Fibroblast of skin of scalp (primary cell): ENCODE measurements around the gene RHOH. TPM values are rescaled to one million over a fixed set of nuclear protein-coding genes. Genes with fewer than 3 reads are reported as not detected.
"Not testable (repeated sequence)": the region's sequence is repeated elsewhere in the genome, so short reads cannot be mapped to it uniquely, and the experiment has no call there.

Experiments used
- DNase-seq: peaks from one replicate; pipeline ENCODE4 v3.0.0-alpha.2; 2013
- polyA plus RNA-seq, 2 experiments: library from polyadenylated mRNA; unstranded; fragments of 120-200 nt; gene quantifications; one replicate each; pipeline ENCODE4 v1.2.1, GENCODE V29; 2013; ENCODE audit not compliant: insufficient read length in 2 of 2

RHOH gene, protein sequence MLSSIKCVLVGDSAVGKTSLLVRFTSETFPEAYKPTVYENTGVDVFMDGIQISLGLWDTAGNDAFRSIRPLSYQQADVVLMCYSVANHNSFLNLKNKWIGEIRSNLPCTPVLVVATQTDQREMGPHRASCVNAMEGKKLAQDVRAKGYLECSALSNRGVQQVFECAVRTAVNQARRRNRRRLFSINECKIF
- polyA plus RNA-seq (2013, experiment 1 of 2; ENCODE audit: insufficient read length) = not detected
- not detected for polyA plus RNA-seq (2013, experiment 2 of 2; ENCODE audit: insufficient read length)

DNA sequence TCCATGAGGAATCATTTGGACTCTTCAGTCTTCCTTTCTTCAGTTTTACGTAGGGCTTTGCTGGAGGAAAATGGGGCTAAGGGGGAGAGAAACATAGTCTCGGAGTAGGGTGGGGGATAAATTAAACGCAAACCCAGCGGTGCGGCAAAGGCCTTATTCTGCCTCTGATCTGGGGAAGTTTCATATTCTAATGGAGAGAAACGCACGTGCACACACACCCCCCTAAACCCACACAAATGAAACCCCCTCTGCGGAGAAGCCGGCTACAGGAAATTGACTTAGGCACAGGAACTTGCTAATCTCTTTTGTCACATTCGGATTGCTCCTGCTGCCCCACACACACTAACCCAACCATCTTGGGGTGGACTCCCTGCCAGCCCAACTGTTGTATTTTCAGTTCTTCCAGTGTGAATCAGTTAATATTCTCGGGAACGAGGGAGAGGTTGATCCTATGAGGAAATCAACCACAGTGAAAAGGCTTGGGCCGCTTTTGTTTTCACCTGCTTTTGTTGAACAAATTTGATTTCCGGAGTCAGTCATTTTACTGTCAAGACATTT, at the start of gene RHOH:
TSS of gene RHOH (plus strand) at position 308 of the 558 bp plus-strand sequence. CDS start 46,356 bp downstream, outside the sequence.
- DNase-seq = no peak

GRCh38 chr4:40147490-40147889, 49.3 kb upstream of the RHOH start:
- not testable (repeated sequence) for DNase-seq

- DNase-seq = peak; percentile 69
These were observed 46.9 kb upstream of the RHOH start for GRCh38 chr4:40149960-40150385.

- DNase-seq = no peak
These were observed 45.9 kb upstream of the RHOH start for GRCh38 chr4:40150932-40151331.

- DNase-seq = no peak
These were observed 44.2 kb upstream of the RHOH start for GRCh38 chr4:40152637-40153036.

DNA sequence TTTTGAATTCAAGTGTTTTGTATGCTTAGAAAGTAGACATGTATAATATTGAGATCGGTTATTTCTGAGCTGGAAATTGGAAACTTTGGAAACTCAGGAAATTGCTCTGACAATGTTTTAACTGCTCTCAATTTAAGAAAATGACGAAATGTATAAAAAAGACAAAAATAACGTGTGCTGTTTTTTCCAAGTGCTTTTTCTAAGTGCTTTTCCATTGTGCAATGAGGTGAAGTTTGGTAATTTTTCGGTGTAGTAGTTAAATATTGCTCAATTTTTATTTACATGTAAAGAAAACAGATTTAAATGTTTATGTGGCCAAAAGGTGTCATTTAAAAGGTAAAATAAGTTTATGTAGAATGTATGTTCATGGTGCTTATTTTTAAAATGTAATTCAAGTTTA, 39.4 kb upstream of the RHOH start:
- DNase-seq = no peak

GRCh38 chr4:40160258-40160657, 36.6 kb upstream of the RHOH start:
- no peak for DNase-seq

- peak; percentile 29 for DNase-seq
These were observed 32.4 kb upstream of the RHOH start for GRCh38 chr4:40164459-40164858.

- DNase-seq = no peak
These were observed 30.9 kb upstream of the RHOH start for GRCh38 chr4:40165916-40166315.

- no peak for DNase-seq
These were observed 28.8 kb upstream of the RHOH start for GRCh38 chr4:40168070-40168469.

DNA sequence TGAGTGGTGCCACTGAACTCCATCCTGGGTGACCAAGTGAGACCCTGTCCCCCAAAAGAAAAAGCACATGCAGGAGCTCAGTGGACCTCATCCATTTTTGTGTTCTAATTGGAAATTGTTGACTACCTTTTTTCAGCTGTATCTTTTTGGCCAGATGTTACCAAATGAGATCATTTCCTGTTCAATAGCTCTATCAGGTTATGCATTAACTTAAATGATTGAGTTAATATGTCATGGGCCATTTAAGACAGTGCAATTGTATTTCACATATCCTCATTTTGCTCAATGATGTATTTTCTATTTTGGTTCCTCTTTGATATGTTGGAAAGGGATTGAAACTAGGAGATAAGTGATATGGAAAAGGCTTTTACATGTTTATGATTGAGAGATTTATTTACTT, 26.2 kb upstream of the RHOH start:
- DNase-seq = no peak

DNA sequence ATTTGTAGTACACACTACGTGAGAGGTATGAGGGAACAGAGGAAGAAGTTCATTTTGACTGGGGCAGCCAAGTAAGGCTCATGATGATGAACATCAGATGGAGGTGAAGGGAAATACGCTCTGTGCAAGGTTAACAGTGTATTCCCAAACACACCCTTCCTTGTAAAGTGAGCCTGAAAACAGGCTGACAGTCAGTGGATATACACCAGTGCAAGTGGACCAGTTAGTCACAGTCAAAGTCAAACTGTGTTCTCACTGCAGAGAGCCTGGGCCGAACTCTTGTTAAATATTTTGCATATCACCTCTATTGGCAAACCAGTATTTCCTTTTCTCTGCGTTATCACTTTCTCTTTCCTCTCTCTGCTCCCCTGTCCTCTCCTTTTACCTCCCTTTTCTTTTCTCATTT, 23.4 kb upstream of the RHOH start:
- DNase-seq = no peak

DNA sequence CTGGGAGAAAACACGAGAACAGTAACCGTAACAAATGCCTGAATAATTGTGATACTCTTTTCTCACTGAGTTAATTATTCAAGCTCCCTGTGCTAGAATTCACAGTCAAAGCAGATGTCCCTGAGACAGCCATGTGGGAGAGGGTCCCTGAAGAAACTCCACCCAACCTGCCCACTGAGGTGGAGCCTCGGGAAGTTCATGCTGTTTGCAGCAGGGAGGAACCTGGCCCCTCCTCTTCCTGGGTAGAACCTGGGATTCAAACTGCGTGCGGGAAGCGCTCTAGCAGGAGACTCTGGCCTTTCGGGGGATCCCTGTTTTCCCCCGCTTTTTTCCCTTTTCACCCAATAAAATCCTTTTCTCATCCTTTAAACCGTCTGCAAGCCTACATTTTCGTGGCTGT, 20.2 kb upstream of the RHOH start:
- DNase-seq = no peak

GRCh38 chr4:40177591-40177990, 19.2 kb upstream of the RHOH start:
- DNase-seq = no peak

GRCh38 chr4:40178672-40179071, 18.2 kb upstream of the RHOH start:
- no peak for DNase-seq

DNA sequence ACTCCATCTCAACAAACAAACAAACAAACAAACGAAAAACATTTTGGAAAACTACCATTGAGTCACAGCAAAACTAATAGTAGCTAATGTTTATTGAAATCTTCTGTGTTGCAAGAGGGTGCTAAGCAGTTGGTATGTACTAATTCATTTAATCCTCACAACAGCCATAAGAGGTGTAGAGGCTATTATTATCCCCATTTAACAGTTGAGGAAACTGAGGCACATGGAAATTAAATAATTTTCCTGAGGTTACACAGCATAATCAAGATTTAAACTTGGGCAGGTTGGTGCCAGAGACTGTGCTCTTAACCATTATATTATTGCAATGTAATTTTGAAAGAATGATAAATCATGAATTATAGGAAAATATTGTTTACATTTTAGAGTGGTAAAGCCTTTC, 17.5 kb upstream of the RHOH start:
- DNase-seq = no peak

- peak; percentile 70 for DNase-seq
These were observed 16.5 kb upstream of the RHOH start for GRCh38 chr4:40180356-40180755.

GRCh38 chr4:40182001-40182400, 14.8 kb upstream of the RHOH start:
- no peak for DNase-seq

DNA sequence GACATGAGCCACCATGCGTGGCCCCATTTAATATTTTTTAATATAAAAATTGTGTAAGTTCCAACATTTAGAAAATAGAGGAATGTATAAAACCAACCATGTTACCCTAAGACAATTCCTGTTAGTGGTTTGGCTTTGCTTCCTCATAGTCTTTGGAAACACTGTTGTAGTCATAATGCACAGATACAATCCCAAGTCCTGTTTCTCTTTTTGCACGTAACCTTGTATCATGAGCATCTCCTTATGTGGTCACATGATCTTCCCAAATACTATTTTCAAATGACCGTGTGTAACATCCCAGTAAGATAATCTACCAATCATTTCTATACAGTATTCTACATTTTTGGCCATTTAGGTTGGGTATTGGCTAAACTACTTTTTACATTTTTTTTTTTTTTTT, 13.9 kb upstream of the RHOH start:
- no peak for DNase-seq

- DNase-seq = no peak
These were observed 13.0 kb upstream of the RHOH start for GRCh38 chr4:40183615-40184411.

GRCh38 chr4:40185830-40186664, 10.8 kb upstream of the RHOH start:
- peak; percentile 68 for DNase-seq

DNA sequence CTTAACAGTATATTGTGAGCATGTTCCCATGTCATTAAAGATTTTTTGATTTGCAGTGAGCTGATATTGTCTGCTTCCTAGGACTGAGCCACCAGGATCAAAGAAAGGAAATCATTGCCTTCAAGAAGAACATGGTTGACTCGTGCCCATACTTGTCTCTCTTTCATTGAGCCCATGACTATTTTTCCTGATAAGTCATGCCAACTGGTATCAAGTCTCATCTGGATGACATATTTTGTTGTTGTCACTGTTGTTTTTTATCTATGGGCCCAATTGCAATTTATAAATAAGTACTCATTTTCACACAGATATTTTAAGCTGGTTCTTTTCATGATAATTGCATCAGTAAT, 10.2 kb upstream of the RHOH start:
- DNase-seq = no peak

GRCh38 chr4:40187386-40187906, 9.4 kb upstream of the RHOH start:
- no peak for DNase-seq
